Right lung (tissue), 10 donors: ENCODE measurements around the gene TMUB1. TPM values are rescaled to one million over a fixed set of nuclear protein-coding genes. Genes with fewer than 3 reads are reported as not detected.
A peak's percentile ranks its signal among the peaks of the same experiment; 100 is the strongest.

ENCODE experiments used
- DNase-seq, 2 donors: peaks; one replicate each; pipeline ENCODE4 v3.0.0-alpha.2; 2013
- long read RNA-seq, 8 donors: transcript quantifications; one replicate each; lab custom pipeline, GENCODE V29; 2026
- polyA plus RNA-seq, 5 donors: library from polyadenylated mRNA; unstranded; fragments of 120-200 nt; gene quantifications; one replicate each; pipeline versions ENCODE4 v1.2.1 to v1.2.3, GENCODE V29; 2013; ENCODE audit warnings: inconsistent platforms in 1 of 5, low replicate concordance in 1 of 5; ENCODE audit not compliant: insufficient read length in 5 of 5, insufficient read depth in 1 of 5

TMUB1 gene
- 10 to 100 TPM; 17.8 to 41.3 (median 22.8) TPM for polyA plus RNA-seq
- long read RNA-seq, donor 1, transcript TMUB1-201 (3 exons, 1,353 nt): major isoform, 18 of 27 reads
- long read RNA-seq, donor 1, partial matches to known transcripts: 5 of 27 reads
- long read RNA-seq, donor 1, other reads (novel, unspliced or antisense): 0 of 27 reads
- long read RNA-seq, donor 2, transcript TMUB1-201 (3 exons, 1,353 nt): major isoform, 8 of 16 reads
- long read RNA-seq, donor 2, transcript TMUB1-203 (2 exons, 1,549 nt): minor isoform, 5 of 16 reads
- long read RNA-seq, donor 2, partial matches to known transcripts: 0 of 16 reads
- long read RNA-seq, donor 2, other reads (novel, unspliced or antisense): 0 of 16 reads
- long read RNA-seq, donor 3, transcript TMUB1-201 (3 exons, 1,353 nt): major isoform, 14 of 17 reads
- long read RNA-seq, donor 3, partial matches to known transcripts: 0 of 17 reads
- long read RNA-seq, donor 3, other reads (novel, unspliced or antisense): 0 of 17 reads
- long read RNA-seq, donor 4, partial matches to known transcripts: 0 of 5 reads
- long read RNA-seq, donor 4, other reads (novel, unspliced or antisense): 0 of 5 reads
- long read RNA-seq, donor 5, transcript TMUB1-201 (3 exons, 1,353 nt): major isoform, 12 of 26 reads
- long read RNA-seq, donor 5, transcript TMUB1-203 (2 exons, 1,549 nt): minor isoform, 7 of 26 reads
- long read RNA-seq, donor 5, partial matches to known transcripts: 5 of 26 reads
- long read RNA-seq, donor 5, other reads (novel, unspliced or antisense): 0 of 26 reads
- long read RNA-seq, donor 6, transcript TMUB1-201 (3 exons, 1,353 nt): major isoform, 17 of 29 reads
- long read RNA-seq, donor 6, transcript TMUB1-203 (2 exons, 1,549 nt): minor isoform, 11 of 29 reads
- long read RNA-seq, donor 6, partial matches to known transcripts: 0 of 29 reads
- long read RNA-seq, donor 6, other reads (novel, unspliced or antisense): 0 of 29 reads
- long read RNA-seq, donor 7, transcript TMUB1-201 (3 exons, 1,353 nt): minor isoform, 7 of 26 reads
- long read RNA-seq, donor 7, transcript TMUB1-203 (2 exons, 1,549 nt): major isoform, 19 of 26 reads
- long read RNA-seq, donor 7, partial matches to known transcripts: 0 of 26 reads
- long read RNA-seq, donor 7, other reads (novel, unspliced or antisense): 0 of 26 reads
- long read RNA-seq, donor 8, transcript TMUB1-201 (3 exons, 1,353 nt): major isoform, 9 of 13 reads
- long read RNA-seq, donor 8, partial matches to known transcripts: 0 of 13 reads
- long read RNA-seq, donor 8, other reads (novel, unspliced or antisense): 0 of 13 reads

DNA sequence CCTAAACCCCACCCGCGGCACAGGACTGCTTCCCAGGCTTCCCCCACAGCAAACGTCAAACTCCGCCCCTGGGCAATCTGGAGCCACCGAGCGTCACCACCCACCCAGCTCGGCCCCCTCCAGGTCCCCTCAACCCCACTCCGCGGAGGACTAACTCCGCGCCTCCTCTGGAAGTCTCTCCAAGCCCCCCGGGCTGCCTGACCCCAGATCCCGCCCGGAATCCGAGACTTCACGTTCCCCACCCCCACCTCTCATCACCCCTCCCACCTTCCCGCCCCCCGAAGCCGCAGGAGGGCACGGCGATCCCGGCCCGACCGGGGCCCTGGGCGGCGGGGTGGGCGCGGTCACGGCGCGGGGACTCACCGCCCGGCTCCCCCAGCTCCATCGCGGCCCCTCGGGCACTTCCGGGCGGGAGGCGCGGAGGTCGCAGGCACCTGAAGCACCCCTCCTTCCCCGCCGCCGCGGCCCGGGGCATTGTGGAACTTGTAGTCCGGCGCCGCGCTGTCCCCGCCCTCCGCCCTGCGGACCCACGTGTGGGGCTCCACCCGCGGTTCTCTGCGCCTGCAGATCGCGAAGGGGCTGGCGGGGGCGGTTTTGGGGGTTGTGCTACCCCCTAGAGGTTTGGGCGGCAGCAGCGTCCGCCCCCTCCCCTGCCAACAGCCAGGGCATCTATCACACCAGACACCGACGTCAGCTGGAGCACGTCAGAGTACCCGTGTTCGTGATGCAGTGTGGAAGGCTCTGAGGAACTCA, at the start of gene TMUB1:
TSS of gene TMUB1 (minus strand) at position 423 of the 753 bp plus-strand sequence. CDS start 930 bp downstream, outside the sequence.
- no peak for DNase-seq

GRCh38 chr7:151132461-151133205, 49.3 kb upstream of the TMUB1 start:
- DNase-seq: no peak

GRCh38 chr7:151131592-151132293, 48.5 kb upstream of the TMUB1 start:
- DNase-seq: peak; percentile 68 to 73

- no peak for DNase-seq
Measured at GRCh38 chr7:151131224-151131591, 47.9 kb upstream of the TMUB1 start.

DNA sequence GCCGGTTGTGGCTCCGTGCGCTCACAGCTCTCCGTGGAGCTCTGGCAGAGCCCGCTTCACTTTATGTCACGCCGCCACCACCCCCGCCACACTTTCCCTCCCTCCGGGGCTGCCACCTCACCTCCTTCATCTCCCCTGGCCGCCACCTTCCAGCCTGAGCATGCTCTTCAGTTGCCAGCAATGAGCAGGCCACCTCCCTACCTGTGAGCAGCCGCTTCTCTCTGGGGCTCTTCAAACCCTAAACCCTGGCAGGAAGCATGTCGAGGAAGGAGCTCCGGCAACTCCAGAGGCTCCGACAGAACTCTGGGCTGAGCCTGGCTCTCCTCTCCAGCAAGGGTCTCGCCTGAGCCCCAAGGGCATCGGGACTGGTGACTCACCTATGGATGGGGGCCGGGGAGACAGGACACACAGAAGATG, 47.5 kb upstream of the TMUB1 start:
- DNase-seq: no peak

DNA sequence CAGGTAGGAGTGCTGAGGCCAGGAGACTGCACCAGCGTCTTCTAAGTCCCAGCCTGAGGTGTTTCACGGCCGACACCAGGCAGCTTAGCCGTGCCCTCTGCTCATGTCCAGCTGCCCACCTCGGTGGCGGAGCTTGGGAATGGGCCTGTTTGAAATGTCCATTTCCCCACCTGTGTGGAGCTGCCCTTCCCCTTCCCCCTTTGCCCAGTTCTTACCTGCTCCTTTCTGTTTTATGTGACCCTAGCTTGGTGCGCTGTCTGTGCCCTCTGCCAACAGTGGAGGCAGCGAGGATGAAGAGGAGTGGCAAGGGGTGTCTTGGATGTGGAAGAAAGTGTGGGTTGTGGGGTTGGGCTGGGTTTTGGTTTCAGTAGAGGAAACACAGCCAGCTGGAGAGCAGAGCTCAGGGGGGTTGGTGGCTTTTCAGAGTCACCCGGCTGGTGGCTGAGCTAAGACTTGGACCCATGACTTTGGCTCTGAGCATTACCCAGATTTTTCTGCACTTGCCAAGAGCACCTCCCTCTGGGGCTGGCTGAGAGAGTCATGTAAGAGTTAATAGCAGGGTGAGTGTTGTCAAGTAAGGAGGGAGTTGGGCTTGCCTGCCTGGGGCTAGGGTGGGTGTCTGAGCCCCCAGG, 46.8 kb upstream of the TMUB1 start:
- DNase-seq: no peak

DNA sequence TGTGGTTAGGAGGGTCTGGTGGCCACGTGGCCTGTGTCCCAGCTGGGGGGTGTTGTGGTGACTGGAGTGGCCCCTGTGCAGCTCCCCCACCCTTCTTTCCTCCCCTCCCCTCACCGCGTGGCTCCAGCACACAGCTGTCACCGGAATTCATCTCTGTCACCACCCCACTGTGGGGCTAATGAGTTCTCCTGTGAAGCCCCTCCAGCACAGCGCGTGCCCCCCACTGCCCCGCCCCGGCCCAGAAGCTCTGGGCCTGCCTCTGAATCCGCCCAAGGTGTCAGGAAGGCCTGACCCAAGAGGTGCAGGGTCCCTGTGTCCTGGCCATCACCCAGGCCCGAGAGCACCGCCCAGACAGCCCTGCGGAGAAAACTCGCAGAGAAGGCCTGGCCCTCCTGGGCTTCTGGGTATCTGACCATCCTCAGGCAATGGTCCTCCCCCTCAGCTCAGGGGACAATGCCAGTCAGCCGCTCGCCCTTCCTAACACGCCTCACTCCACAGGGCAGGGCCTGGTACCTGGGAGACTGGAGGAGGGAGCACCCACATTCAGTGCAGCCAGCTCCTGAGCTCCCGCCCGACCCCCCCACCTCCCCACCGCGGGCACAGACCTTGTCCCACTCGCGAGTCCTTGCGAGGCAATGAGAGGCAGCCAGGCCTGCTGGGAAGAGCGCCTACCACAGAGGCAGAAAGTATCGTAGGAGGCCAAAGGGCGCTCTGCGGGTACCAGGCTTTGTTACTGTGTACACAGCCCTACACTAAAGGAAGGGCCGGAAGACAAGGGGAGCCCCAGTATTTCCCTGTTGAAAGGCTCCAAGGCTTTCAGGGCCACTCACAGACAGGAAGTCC, 46.0 kb upstream of the TMUB1 start:
- DNase-seq: no peak

GRCh38 chr7:151128716-151129115, 45.4 kb upstream of the TMUB1 start:
- DNase-seq: no peak

DNA sequence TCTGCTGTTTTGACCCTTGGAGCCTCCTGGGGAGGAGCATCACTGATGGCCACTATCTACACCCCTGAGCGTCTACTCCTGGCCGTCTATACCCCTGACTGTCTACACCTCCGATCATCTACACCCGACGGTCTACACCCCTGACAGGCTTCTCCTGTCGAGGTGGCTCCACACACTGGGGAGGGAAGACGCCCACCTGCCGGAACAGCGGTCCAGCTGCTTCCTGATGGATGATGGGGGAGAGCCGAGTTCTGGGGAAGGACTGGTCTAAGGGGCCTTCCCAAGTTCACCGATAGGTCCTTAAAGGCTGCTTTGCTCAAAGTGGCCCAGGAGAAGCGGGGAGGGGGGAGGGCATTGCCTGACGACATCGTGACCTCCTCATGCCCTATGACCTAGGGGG, 44.9 kb upstream of the TMUB1 start:
- DNase-seq: no peak

DNA sequence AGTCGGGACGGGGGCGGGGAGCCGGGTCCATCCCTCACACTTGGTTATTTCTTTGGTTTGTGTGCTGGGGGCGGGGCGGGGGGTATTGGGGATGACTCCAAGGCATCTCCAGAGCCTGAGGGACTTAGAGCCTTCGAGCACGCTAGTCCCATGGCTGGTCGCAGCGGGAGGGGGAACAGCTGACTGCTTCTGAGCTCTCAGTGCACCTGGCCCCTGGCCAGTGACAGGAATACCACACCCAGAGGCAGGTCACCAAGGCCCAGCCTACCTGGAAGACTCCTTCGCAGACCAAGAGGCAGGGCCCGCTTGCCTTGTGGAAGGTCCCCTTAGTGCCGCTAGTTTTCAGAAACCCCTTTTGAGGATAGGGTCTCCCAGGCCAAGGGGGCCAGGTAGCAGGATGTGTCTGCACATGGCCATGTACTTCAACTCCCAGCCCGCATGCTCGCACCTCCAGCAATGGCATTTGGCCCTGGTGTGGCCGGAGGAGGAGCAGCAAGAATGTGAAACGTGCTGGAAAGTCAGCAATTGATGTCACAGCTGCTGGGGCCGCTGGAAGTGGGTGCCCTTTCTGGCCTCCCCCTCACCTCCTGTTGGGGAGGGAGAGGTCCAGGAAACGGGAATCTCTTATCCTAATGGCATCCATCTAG, 43.3 kb upstream of the TMUB1 start:
- no peak for DNase-seq

DNA sequence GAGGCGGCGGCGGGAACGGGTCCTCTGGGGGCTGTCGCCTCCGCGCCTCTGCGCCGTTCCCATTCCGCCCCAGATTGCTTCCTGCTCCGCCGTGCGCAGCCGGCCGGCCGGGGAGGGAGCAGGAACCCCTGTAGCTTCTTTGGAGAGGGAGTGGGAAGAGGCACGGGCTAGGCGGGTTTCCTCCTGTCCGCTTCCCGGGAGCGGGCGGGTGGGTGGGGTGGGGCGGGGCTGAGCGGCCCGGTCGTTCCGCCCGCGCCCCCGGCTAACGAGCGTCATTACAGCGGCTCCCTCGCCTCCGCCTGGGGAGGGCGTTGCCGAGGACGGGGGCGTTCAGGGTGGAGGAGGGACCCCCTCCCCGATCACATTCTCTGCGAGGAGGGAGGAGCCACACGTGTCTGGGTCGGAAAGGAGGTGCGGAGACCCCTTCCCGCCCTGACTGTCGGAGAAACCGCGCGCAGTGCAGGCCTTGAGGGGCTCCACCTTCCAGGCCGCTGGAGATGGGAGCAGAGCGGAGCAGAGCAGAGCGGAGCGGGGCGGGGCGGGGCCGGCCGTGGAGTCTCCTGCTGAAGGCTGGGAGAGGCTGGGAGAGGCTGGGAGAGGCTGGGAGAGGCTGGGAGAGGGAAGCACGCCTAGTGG, 42.7 kb upstream of the TMUB1 start:
- DNase-seq: no peak

- no peak for DNase-seq
Measured at GRCh38 chr7:151125470-151125845, 42.2 kb upstream of the TMUB1 start.

- no peak for DNase-seq
Measured at GRCh38 chr7:151124899-151125399, 41.7 kb upstream of the TMUB1 start.

- no peak for DNase-seq
Measured at GRCh38 chr7:151124481-151124880, 41.2 kb upstream of the TMUB1 start.

DNA sequence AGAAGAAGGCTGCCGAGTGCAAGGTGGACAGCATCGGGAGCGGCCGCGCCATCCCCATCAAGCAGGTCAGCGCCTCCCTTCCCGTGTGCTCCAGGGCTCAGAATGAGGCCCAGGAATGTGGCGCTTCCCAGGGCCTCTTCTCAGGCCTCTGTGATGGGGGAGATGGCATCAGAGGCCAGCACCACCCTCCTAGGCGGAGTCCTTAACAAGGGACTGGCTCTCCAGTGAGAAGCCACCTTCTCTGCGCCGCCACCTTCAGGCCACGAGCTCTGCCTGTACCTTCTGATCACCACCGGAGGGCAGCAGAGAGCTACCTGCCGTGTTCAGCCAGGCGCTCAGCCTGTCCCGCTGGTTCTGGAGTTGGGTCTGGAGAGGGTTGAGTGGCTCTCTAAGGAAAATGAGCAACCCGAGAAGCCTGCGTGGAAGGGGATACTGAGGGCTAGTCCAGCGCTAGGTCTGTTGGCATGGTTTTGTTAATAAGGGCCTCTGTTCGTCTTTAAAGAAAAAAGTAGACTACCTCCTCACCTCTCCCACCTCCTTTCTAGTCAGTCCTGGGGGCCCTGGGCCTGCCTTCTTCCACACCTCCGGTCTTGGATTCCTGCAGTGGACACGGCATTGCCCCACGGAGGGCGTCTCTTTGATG, 40.6 kb upstream of the TMUB1 start:
- peak; percentile 71 to 83 for DNase-seq

DNA sequence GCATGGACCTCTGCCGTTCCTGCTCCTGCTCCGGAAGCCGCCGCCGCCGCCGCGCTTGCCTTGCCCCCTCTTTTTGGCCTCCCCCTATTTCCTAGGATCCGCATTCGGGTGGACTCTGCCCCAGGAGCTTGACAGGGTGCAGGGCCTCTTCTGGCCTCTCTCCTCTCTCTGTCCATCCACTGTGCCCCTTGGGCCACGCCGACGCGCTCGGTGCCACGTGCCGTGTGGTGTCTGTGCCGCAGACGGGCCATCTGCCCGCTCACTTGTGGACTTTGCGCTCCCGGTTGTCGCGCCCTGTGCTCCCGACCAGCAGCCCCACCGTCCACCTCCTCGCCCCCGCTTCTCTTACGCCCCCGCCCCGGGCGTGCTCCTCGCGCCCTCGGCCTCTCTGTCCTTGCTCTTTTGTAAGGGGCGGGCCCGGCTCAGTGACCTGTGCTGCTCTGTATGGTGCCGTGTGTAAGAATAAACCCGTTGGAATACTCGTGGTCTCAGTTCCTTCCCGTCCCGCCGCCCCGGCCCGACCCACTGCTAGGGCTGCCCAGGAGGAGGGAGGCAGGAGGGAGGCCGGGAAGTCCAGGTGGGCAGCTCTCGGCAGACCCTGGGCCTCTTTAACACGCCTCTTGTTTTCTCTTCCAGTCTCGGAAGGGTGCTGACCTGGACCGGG, 40.0 kb upstream of the TMUB1 start:
- DNase-seq: no peak
